ENCODE results near the gene APRT. TPM values are rescaled to one million over a fixed set of nuclear protein-coding genes. Genes with fewer than 3 reads are reported as not detected.

The APRT gene
- total and polyA plus RNA-seq, 10 of the 15 experiments (the other 5 are each of a cell fraction or from before 2014, with no cell fraction given), result 30.6 to 495 (median 166) TPM

DNA sequence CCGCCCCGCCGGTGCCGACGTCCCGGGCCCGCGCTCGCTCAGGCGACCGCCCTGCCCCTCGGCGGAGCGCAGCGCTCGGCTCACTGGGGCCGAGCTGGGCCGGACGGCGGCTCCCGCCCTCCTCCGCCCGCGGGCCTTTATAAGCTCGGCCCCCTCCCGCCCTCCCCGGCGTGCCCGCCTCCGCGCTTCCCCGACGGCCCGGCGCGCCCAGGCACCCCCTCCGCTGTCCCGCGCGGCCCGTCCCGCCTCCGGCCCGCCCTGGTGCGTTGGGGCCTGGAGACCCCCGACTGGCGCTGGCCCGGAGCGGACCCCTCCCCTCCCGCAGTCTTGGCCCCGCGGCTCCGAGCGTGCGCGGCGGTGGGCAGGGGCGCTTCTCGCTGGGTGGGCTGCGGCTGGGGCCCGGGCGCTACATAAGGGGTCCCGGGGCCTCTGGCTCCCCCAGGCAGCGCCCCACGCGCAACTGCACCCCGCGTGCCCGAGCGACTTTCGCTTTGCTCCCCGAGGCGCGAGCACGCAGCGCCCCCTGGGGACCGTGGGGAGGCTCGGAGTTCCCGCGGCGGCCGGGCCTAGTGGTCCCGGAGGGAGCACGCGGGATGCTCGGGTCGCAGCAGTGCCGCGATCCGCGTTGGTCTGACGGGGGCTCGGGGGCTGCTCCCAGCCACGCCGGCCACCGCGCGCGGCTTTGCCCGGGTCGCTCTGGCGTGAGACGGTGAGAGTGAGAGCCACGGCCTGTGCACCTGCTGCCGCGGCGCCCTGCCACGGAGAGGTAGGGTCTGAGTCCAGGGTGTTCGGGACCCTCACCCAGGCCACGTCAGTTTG lies 26.4 kb downstream of the APRT start, which contains the start of gene PIEZO1 (continued):
- TF ChIP-seq, protein P1, sequence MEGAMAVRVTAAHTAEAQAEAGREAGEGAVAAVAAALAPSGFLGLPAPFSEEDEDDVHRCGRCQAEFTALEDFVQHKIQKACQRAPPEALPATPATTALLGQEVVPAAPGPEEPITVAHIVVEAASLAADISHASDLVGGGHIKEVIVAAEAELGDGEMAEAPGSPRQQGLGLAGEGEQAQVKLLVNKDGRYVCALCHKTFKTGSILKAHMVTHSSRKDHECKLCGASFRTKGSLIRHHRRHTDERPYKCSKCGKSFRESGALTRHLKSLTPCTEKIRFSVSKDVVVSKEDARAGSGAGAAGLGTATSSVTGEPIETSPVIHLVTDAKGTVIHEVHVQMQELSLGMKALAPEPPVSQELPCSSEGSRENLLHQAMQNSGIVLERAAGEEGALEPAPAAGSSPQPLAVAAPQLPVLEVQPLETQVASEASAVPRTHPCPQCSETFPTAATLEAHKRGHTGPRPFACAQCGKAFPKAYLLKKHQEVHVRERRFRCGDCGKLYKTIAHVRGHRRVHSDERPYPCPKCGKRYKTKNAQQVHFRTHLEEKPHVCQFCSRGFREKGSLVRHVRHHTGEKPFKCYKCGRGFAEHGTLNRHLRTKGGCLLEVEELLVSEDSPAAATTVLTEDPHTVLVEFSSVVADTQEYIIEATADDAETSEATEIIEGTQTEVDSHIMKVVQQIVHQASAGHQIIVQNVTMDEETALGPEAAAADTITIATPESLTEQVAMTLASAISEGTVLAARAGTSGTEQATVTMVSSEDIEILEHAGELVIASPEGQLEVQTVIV (IDR thresholded peaks at IDR 0.05; ENCODE audit: borderline replicate concordance, partially characterized antibody), result no peak
- no peak for TF ChIP-seq ZNF274 (IDR thresholded peaks at IDR 0.05; ENCODE audit: insufficient read depth, insufficient read length)
- TF ChIP-seq ZNF622 (IDR thresholded peaks at IDR 0.05), result no peak
- TF ChIP-seq HDGF (IDR thresholded peaks at IDR 0.05), result no peak
- no peak for TF ChIP-seq ZSCAN29 (IDR thresholded peaks at IDR 0.05)
- no peak for TF ChIP-seq NRF1 (conservative IDR thresholded peaks at IDR 0.05; ENCODE audit: low read depth, low read length)
- TF ChIP-seq, protein P2, sequence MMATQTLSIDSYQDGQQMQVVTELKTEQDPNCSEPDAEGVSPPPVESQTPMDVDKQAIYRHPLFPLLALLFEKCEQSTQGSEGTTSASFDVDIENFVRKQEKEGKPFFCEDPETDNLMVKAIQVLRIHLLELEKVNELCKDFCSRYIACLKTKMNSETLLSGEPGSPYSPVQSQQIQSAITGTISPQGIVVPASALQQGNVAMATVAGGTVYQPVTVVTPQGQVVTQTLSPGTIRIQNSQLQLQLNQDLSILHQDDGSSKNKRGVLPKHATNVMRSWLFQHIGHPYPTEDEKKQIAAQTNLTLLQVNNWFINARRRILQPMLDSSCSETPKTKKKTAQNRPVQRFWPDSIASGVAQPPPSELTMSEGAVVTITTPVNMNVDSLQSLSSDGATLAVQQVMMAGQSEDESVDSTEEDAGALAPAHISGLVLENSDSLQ (IDR thresholded peaks at IDR 0.05), result no peak
- TF ChIP-seq NFIC (IDR thresholded peaks at IDR 0.05; ENCODE audit: low read depth, low read length), result no peak
- no peak for TF ChIP-seq SP1 (IDR thresholded peaks at IDR 0.05; ENCODE audit: low read depth, low read length)
- TF ChIP-seq SMC3 (IDR thresholded peaks at IDR 0.05; ENCODE audit: borderline replicate concordance, low read length), result peak; percentile 68
- TF ChIP-seq PAX8 (IDR thresholded peaks at IDR 0.05), result no peak
- peak; percentile 99 for TF ChIP-seq BACH1 (IDR thresholded peaks at IDR 0.05; ENCODE audit: borderline replicate concordance)
- TF ChIP-seq MYC (IDR thresholded peaks at IDR 0.05; ENCODE audit: insufficient read depth, insufficient read length, insufficient replicate concordance, low read length, severe bottlenecking), result peak; percentile 51
- TF ChIP-seq, protein P3, sequence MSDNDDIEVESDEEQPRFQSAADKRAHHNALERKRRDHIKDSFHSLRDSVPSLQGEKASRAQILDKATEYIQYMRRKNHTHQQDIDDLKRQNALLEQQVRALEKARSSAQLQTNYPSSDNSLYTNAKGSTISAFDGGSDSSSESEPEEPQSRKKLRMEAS (IDR thresholded peaks at IDR 0.05; ENCODE audit: low read depth, low read length), result peak; percentile 54; the same call in 1 of the 2 replicates
- TF ChIP-seq, protein P4, sequence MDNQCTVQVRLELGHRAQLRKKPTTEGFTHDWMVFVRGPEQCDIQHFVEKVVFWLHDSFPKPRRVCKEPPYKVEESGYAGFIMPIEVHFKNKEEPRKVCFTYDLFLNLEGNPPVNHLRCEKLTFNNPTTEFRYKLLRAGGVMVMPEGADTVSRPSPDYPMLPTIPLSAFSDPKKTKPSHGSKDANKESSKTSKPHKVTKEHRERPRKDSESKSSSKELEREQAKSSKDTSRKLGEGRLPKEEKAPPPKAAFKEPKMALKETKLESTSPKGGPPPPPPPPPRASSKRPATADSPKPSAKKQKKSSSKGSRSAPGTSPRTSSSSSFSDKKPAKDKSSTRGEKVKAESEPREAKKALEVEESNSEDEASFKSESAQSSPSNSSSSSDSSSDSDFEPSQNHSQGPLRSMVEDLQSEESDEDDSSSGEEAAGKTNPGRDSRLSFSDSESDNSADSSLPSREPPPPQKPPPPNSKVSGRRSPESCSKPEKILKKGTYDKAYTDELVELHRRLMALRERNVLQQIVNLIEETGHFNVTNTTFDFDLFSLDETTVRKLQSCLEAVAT (IDR thresholded peaks at IDR 0.05), result no peak
- no peak for TF ChIP-seq CBX3 (IDR thresholded peaks at IDR 0.05; ENCODE audit: borderline replicate concordance, low read depth)
- peak; percentile 77; the same call in 1 of the 2 replicates for TF ChIP-seq POLR2AphosphoS5 (IDR thresholded peaks at IDR 0.05; ENCODE audit: low read length)
- TF ChIP-seq EP300 (IDR thresholded peaks at IDR 0.05; ENCODE audit: borderline replicate concordance in 1 of 2, control insufficient read depth in 1 of 2, low read depth in 2 of 2, low read length in 2 of 2), result no peak
- no peak for TF ChIP-seq ZNF384 (IDR thresholded peaks at IDR 0.05; ENCODE audit: borderline replicate concordance, low read depth, low read length)
- TF ChIP-seq CEBPB (IDR thresholded peaks at IDR 0.05; ENCODE audit: borderline replicate concordance in 1 of 2, low read depth in 2 of 2, low read length in 2 of 2), result peak in 1 of 2 experiments; percentile 20; a peak in 1 of 4 replicates
- TF ChIP-seq HDAC2 (IDR thresholded peaks at IDR 0.05), result no peak
- TF ChIP-seq ZBED1 (IDR thresholded peaks at IDR 0.05; ENCODE audit: borderline replicate concordance), result no peak
- TF ChIP-seq, protein P5, sequence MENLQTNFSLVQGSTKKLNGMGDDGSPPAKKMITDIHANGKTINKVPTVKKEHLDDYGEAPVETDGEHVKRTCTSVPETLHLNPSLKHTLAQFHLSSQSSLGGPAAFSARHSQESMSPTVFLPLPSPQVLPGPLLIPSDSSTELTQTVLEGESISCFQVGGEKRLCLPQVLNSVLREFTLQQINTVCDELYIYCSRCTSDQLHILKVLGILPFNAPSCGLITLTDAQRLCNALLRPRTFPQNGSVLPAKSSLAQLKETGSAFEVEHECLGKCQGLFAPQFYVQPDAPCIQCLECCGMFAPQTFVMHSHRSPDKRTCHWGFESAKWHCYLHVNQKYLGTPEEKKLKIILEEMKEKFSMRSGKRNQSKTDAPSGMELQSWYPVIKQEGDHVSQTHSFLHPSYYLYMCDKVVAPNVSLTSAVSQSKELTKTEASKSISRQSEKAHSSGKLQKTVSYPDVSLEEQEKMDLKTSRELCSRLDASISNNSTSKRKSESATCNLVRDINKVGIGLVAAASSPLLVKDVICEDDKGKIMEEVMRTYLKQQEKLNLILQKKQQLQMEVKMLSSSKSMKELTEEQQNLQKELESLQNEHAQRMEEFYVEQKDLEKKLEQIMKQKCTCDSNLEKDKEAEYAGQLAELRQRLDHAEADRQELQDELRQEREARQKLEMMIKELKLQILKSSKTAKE (IDR thresholded peaks at IDR 0.05; ENCODE audit: low read depth, poor library complexity, severe bottlenecking), result no peak

Data from GM12878 (cell line).